ENCODE results near the gene ADAD2. TPM values are rescaled to one million over a fixed set of nuclear protein-coding genes. Genes with fewer than 3 reads are reported as not detected.

The ADAD2 gene
- total RNA-seq, 3 donors from 2014 or later, result 0.14 to 0.41 (median 0.26) TPM

GRCh38 chr16:84186685-84187437 is 4.1 kb upstream of the ADAD2 start, which contains the start of gene TAF1C:
TAF1C (minus strand) TSS chr16:84187057; CDS start chr16:84184988, 2,069 bp downstream.
- DNase-seq (peak; percentile 94 to 97 (median 95)), ATAC-seq (peak; percentile 100)
- Histone ChIP-seq H3K4me3 (peak within 1 kb of the TSS; percentile 87), H3K4me1 (ENCODE audit: low read depth) (peaks cover 9% of the 10 kb centered on the region), H3K9me3 (no peaks in the 10 kb centered on the region), H3K36me3 (ENCODE audit: low read depth) (no peaks in the 10 kb centered on the region)
- intact Hi-C loops (cut with DNase I, micrococcal nuclease), result loop anchor here in 1 of 2 donors (5.0 kb wide), 1 partner anchor 105 kb away; no protein-coding TSS in a partner anchor
- TF ChIP-seq, protein P1, sequence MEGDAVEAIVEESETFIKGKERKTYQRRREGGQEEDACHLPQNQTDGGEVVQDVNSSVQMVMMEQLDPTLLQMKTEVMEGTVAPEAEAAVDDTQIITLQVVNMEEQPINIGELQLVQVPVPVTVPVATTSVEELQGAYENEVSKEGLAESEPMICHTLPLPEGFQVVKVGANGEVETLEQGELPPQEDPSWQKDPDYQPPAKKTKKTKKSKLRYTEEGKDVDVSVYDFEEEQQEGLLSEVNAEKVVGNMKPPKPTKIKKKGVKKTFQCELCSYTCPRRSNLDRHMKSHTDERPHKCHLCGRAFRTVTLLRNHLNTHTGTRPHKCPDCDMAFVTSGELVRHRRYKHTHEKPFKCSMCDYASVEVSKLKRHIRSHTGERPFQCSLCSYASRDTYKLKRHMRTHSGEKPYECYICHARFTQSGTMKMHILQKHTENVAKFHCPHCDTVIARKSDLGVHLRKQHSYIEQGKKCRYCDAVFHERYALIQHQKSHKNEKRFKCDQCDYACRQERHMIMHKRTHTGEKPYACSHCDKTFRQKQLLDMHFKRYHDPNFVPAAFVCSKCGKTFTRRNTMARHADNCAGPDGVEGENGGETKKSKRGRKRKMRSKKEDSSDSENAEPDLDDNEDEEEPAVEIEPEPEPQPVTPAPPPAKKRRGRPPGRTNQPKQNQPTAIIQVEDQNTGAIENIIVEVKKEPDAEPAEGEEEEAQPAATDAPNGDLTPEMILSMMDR (IDR thresholded peaks at IDR 0.05), result peak; percentile 97

DNA sequence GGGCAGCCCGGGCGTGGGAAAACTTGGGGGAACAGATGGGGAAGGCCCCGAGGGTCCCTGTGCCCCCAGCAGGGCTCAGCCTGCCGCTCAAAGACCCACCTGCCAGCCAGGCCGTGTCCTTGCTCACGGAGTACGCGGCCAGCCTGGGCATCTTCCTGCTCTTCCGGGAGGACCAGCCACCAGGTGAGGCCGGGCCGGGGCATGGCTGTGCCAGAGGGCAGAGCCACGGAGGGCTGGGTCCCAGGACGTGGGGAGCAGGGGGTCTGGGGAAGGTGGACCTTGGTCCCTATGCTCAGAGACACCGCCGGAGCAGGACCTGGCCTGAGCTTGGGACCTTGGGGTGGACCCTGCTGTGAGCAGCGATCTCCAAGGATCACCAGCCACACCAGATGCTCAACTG is 509 bp downstream of the ADAD2 start:
- Histone ChIP-seq H3K36me3 (ENCODE audit: low read depth) (no peaks in the 10 kb centered on the region), H3K4me3 (no peak overlapping the region), H3K9me3 (no peaks in the 10 kb centered on the region), H3K4me1 (ENCODE audit: low read depth) (no peaks in the 10 kb centered on the region)
- ATAC-seq, result no peak
- no peak for DNase-seq
- intact Hi-C loops (cut with DNase I, micrococcal nuclease), result no loop called here
- TF ChIP-seq, protein P1 (IDR thresholded peaks at IDR 0.05), result no peak

DNA sequence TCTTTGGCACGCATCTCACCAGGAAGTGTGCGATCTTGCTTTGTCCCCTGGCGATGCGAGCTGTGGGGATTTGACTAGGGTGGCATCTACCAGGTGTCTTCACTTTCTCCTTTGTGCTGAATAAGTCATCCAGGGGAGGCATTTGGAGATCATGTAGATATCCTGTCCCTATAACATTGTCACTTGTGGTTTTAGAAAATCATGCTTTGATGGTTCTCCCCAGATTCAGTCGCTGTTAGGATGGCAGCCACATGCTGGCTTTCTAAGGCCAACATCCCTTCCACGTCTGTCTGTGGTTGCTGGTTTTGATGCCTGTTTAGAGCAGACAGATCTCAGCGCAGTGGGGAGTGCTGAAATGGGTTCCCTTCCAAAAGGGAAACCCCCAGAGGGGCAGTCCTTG is 2.5 kb downstream of the ADAD2 start:
- intact Hi-C loops (cut with DNase I, micrococcal nuclease), result no loop called here
- no peak for ATAC-seq
- Histone ChIP-seq H3K4me1 (ENCODE audit: low read depth) (no peaks in the 10 kb centered on the region), H3K9me3 (no peaks in the 10 kb centered on the region), H3K36me3 (ENCODE audit: low read depth) (no peaks in the 10 kb centered on the region), H3K4me3 (no peak overlapping the region)
- TF ChIP-seq, protein P1 (IDR thresholded peaks at IDR 0.05), result no peak
- no peak for DNase-seq

- intact Hi-C loops (cut with DNase I, micrococcal nuclease), result no loop called here
- TF ChIP-seq, protein P1 (IDR thresholded peaks at IDR 0.05), result no peak
Measured at GRCh38 chr16:84194018-84194417, 3.1 kb downstream of the ADAD2 start.

GRCh38 chr16:84194470-84195200 is 3.7 kb downstream of the ADAD2 start:
- Histone ChIP-seq H3K4me1 (ENCODE audit: low read depth) (no peaks in the 10 kb centered on the region), H3K36me3 (ENCODE audit: low read depth) (no peaks in the 10 kb centered on the region), H3K4me3 (no peak overlapping the region), H3K9me3 (no peaks in the 10 kb centered on the region)
- TF ChIP-seq, protein P1 (IDR thresholded peaks at IDR 0.05), result no peak
- intact Hi-C loops (cut with DNase I, micrococcal nuclease), result no loop called here
- peak; percentile 38 for ATAC-seq
- peak in 1 of 3 donors; percentile 56 for DNase-seq

More at GRCh38 chr16:84194018-84194417, 3.1 kb downstream of the ADAD2 start:
- no peak overlapping the region for H3K4me3 ChIP-seq
- DNase-seq (no peak), ATAC-seq (no peak)
- H3K4me1 ChIP-seq (ENCODE audit: low read depth), result no peaks in the 10 kb centered on the region
- no peaks in the 10 kb centered on the region for H3K9me3 ChIP-seq
- H3K36me3 ChIP-seq (ENCODE audit: low read depth), result no peaks in the 10 kb centered on the region

All from mucosa of descending colon (tissue), 3 donors.